ENCODE measurements around the gene DNASE1L2. TPM values are rescaled to one million over a fixed set of nuclear protein-coding genes. Genes with fewer than 3 reads are reported as not detected.
A peak's percentile ranks its signal among the peaks of the same experiment; 100 is the strongest.
"Not testable (repeated sequence)": the region's sequence is repeated elsewhere in the genome, so short reads cannot be mapped to it uniquely, and the experiment has no call there.

The DNASE1L2 gene
- total RNA-seq, 1 donor from 2014 or later: 2.0 TPM

GRCh38 chr16:2256531-2257140, 20.4 kb downstream of the DNASE1L2 start:
- Histone ChIP-seq H3K4me1 (peaks cover 9% of the 10 kb centered on the region), H3K9me3 (no peaks in the 10 kb centered on the region), H3K27ac (no peak overlapping the region), H3K4me3 (no peak overlapping the region), H3K27me3 (ENCODE audit: low read depth) (no peaks in the 10 kb centered on the region), H3K36me3 (peaks cover 90% of the 10 kb centered on the region)
- intact Hi-C loops (cut with DNase I): no loop called here
- DNase-seq: peak; percentile 15
- ATAC-seq: no peak
- TF ChIP-seq, protein P1, sequence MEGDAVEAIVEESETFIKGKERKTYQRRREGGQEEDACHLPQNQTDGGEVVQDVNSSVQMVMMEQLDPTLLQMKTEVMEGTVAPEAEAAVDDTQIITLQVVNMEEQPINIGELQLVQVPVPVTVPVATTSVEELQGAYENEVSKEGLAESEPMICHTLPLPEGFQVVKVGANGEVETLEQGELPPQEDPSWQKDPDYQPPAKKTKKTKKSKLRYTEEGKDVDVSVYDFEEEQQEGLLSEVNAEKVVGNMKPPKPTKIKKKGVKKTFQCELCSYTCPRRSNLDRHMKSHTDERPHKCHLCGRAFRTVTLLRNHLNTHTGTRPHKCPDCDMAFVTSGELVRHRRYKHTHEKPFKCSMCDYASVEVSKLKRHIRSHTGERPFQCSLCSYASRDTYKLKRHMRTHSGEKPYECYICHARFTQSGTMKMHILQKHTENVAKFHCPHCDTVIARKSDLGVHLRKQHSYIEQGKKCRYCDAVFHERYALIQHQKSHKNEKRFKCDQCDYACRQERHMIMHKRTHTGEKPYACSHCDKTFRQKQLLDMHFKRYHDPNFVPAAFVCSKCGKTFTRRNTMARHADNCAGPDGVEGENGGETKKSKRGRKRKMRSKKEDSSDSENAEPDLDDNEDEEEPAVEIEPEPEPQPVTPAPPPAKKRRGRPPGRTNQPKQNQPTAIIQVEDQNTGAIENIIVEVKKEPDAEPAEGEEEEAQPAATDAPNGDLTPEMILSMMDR (IDR thresholded peaks at IDR 0.05): no peak

DNA sequence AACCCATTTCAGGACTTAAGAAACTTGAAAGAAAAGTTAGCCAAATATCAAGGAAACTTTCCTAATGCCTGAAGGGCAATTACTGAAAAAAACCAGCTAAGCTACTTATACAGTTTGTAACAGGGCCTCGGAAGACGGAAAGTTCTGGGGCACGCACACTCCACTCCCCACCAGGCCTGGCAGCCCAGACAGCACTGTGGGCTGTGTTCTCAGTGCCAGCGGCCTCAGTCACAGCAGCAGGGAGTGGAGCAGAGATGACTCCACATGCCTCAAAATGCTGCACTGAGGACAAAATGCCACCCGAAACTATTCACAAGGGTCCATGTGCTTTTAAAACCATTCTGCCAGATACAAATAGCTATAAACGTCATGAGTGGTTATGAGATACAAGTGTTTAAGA, 21.5 kb downstream of the DNASE1L2 start:
- intact Hi-C loops (cut with DNase I): no loop called here
- Histone ChIP-seq H3K27ac (no peak overlapping the region), H3K9me3 (no peaks in the 10 kb centered on the region), H3K27me3 (ENCODE audit: low read depth) (no peaks in the 10 kb centered on the region), H3K4me3 (no peak overlapping the region), H3K4me1 (no peaks in the 10 kb centered on the region), H3K36me3 (peaks cover 100% of the 10 kb centered on the region)
- no peak for ATAC-seq
- TF ChIP-seq, protein P1 (IDR thresholded peaks at IDR 0.05): no peak
- no peak for DNase-seq

DNA sequence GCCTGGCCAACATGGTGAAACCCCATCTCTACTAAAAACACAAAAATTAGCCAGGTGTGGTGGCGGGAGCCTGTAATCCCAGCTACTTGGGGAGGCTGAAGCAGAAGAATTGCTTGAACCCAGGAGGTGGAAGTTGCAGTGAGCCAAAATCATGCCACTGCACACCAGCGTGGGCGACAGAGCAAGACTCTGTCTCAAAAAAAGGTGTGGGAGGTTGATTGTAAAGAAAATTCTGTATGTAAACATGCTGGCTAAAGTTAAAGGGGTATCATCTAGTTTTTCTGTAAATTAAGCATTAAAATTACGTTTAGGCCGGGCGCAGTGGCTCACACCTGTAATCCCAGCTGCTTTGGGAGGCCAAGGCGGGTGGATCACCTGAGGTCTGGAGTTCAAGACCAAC, 22.3 kb downstream of the DNASE1L2 start:
- H3K27ac ChIP-seq; H3K4me1 ChIP-seq; DNase-seq; H3K9me3 ChIP-seq; intact Hi-C loops (cut with DNase I); H3K27me3 ChIP-seq (ENCODE audit: low read depth); H3K4me3 ChIP-seq; ATAC-seq: not testable (repeated sequence)
- H3K36me3 ChIP-seq: peaks cover 100% of the 10 kb centered on the region

DNA sequence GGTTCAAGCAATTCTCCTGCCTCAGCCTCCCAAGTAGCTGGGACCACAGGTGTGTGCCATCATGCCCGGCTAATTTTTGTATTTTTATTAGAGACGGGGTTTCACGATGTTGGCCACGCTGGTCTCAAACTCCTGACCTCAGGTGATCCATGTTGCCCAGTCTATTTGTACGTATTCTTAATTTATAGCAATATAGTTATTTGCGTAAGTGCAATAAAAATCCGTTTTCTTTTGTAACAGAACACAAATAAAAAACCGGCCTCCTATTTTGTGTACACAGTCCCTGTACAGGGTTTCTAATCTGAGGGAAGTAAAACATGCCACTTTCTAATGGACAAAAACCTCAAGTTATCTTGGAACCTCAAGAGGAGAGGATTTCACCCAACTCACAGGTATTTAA, 24.0 kb downstream of the DNASE1L2 start:
- TF ChIP-seq, protein P1 (IDR thresholded peaks at IDR 0.05): no peak
- DNase-seq (no peak), ATAC-seq (no peak)
- H3K27ac ChIP-seq: no peak overlapping the region
- no peaks in the 10 kb centered on the region for H3K27me3 ChIP-seq (ENCODE audit: low read depth)
- no peak overlapping the region for H3K4me3 ChIP-seq
- H3K9me3 ChIP-seq: no peaks in the 10 kb centered on the region
- intact Hi-C loops (cut with DNase I): no loop called here
- H3K36me3 ChIP-seq: peaks cover 92% of the 10 kb centered on the region
- peaks cover 5% of the 10 kb centered on the region for H3K4me1 ChIP-seq

DNA sequence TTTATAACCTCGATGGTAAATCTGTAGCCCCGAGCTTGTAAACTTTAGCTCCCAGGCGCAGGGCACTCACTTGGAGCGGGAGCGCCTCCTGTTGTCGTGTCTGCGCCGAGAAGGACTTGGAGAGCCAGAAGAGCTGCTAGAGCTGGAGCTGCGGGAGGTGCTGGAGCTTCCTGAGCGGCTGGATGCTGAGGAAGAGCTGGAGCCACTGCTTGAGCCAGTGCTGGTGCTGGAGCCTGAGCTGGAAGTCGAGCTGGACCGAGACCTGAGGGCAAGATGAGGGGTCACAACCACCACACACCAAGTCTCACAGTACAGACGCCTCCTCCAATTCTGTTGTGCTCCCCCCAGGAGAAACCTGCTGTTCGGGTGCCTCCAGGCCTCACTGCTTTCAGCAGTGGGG, 26.8 kb downstream of the DNASE1L2 start:
- H3K27me3 ChIP-seq (ENCODE audit: low read depth); H3K9me3 ChIP-seq; intact Hi-C loops (cut with DNase I); H3K27ac ChIP-seq; DNase-seq; H3K4me3 ChIP-seq; ATAC-seq: not testable (repeated sequence)
- Histone ChIP-seq H3K36me3 (peaks cover 70% of the 10 kb centered on the region), H3K4me1 (peaks cover 23% of the 10 kb centered on the region)

DNA sequence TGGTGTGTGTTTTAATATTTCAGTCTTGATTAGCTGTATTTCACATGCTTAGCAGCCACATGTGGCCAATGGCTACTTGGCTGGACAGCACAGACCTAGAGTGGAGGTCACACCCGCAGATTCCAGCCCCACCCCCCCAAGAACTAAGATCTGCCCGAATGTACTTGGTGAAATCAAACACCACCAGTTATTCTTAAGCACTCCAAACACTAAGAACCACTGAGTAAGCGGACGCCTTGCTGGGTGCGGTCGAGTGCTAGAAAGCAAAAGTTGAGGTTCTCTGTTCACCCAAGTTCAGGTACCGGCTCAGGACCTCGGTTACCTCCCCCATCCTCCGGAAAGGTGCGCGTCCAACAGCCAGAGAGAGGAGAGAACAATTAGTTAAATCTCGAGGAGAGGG, 30.6 kb downstream of the DNASE1L2 start:
- DNase-seq; H3K27me3 ChIP-seq (ENCODE audit: low read depth); intact Hi-C loops (cut with DNase I); ATAC-seq; H3K9me3 ChIP-seq: not testable (repeated sequence)
- peak overlapping the region; percentile 99 for H3K4me3 ChIP-seq
- peaks cover 36% of the 10 kb centered on the region for H3K4me1 ChIP-seq
- peak overlapping the region; percentile 98 for H3K27ac ChIP-seq
- H3K36me3 ChIP-seq: peaks cover 31% of the 10 kb centered on the region

- peak; percentile 78 to 86 for ATAC-seq
- H3K4me1 ChIP-seq: peaks cover 36% of the 10 kb centered on the region
Measured at GRCh38 chr16:2267505-2267912, 31.3 kb downstream of the DNASE1L2 start.

More at GRCh38 chr16:2267505-2267912, 31.3 kb downstream of the DNASE1L2 start:
- H3K36me3 ChIP-seq: peaks cover 25% of the 10 kb centered on the region
- intact Hi-C loops (cut with DNase I); H3K9me3 ChIP-seq; DNase-seq; H3K27me3 ChIP-seq (ENCODE audit: low read depth): not testable (repeated sequence)
- H3K27ac ChIP-seq: peak overlapping the region; percentile 98
- peak overlapping the region; percentile 99 for H3K4me3 ChIP-seq

Data from lower lobe of right lung (tissue), 2 donors.